Smooth muscle cell (in vitro differentiated cells): ENCODE data around the gene SMIM14. TPM values are rescaled to one million over a fixed set of nuclear protein-coding genes. Genes with fewer than 3 reads are reported as not detected.

Experiments used
- DNase-seq: peaks from one replicate; lab custom pipeline; 2025; ENCODE audit not compliant: unreplicated experiment; lab: John Stamatoyannopoulos, UW
- H2AFZ ChIP-seq: fragments of 200-600 bp; sonication (generic); 2 replicates; pipeline ENCODE4 v1.6.0; 2016; ENCODE audit warnings: antibody characterized with exemption, low read depth, mild to moderate bottlenecking
- H3F3A ChIP-seq: fragments of 200-600 bp; sonication (generic); 2 replicates; pipeline ENCODE4 v1.6.0; 2017; ENCODE audit warnings: antibody characterized with exemption, low read depth
- H3K27ac ChIP-seq: fragments of 200-600 bp; sonication (generic); 2 replicates; pipeline ENCODE4 v1.5.1; 2016; ENCODE audit warnings: low read depth, mild to moderate bottlenecking
- H3K27me3 ChIP-seq: fragments of 200-600 bp; sonication (generic); 2 replicates; pipeline ENCODE4 v1.6.1; 2016; ENCODE audit warnings: low read depth, mild to moderate bottlenecking
- H3K36me3 ChIP-seq: fragments of 200-600 bp; sonication (generic); 2 replicates; pipeline ENCODE4 v1.5.1; 2016; ENCODE audit warnings: low read depth
- H3K4me1 ChIP-seq: fragments of 200-600 bp; sonication (generic); 2 replicates; pipeline ENCODE4 v1.5.1; 2016; ENCODE audit warnings: low read depth
- H3K4me2 ChIP-seq: fragments of 200-600 bp; sonication (generic); 2 replicates; pipeline ENCODE4 v1.6.0; 2016; ENCODE audit warnings: mild to moderate bottlenecking
- H3K4me3 ChIP-seq: fragments of 200-600 bp; sonication (generic); 2 replicates; pipeline ENCODE4 v1.5.1; 2016; ENCODE audit warnings: mild to moderate bottlenecking
- H3K79me2 ChIP-seq: fragments of 200-600 bp; sonication (generic); 2 replicates; pipeline ENCODE4 v1.6.0; 2016; ENCODE audit warnings: low read depth, mild to moderate bottlenecking
- H3K9ac ChIP-seq: fragments of 200-600 bp; sonication (generic); 2 replicates; pipeline ENCODE4 v1.6.0; 2016; ENCODE audit warnings: low read depth
- H3K9me3 ChIP-seq: fragments of 200-600 bp; sonication (generic); replicated peaks from 2 replicates; pipeline ENCODE4 v1.5.1; 2016; ENCODE audit warnings: low read depth
- H4K20me1 ChIP-seq: fragments of 200-600 bp; sonication (generic); 2 replicates; pipeline ENCODE4 v1.6.0; 2016; ENCODE audit warnings: low read depth
- WGBS: methylation state at CpG from one replicate; pipeline ENCODE4 v1.1.7; 2016; ENCODE audit warnings: low lambda C conversion rate; 5-methylcytosine and 5-hydroxymethylcytosine counted together
- polyA plus RNA-seq: library from polyadenylated mRNA; unstranded; fragments of >200 nt; fragmentation: Nextera tagmentation; extraction: Ambion mirVana; gene quantifications from 2 replicates; pipeline ENCODE4 v1.2.1, GENCODE V29; 2016
- total RNA-seq: library from RNA; depleted of rRNA; stranded (reverse); fragments of >200 nt; gene quantifications from 2 replicates; pipeline ENCODE4 v1.2.3, GENCODE V29; 2014
- TF ChIP-seq, protein P1 (sequence below): fragments of 200-600 bp; sonication (generic); IDR thresholded peaks from 2 replicates; pipeline ENCODE4 v1.5.1; 2017; ENCODE audit warnings: borderline replicate concordance, mild to moderate bottlenecking, antibody characterized with exemption; ENCODE audit not compliant: insufficient read depth, poor library complexity, severe bottlenecking

The SMIM14 gene
- total and polyA plus RNA-seq, 2 experiments from 2014 or later, result 45.0 to 47.4 TPM

- Histone ChIP-seq H3K36me3 (no peaks in the 10 kb centered on the region), H4K20me1 (no peaks in the 10 kb centered on the region), H3K9ac (no peak overlapping the region), H2AFZ (no peak overlapping the region), H3K4me1 (no peaks in the 10 kb centered on the region), H3K27me3 (no peaks in the 10 kb centered on the region), H3K79me2 (no peaks in the 10 kb centered on the region), H3K4me2 (no peak overlapping the region), H3K27ac (no peak overlapping the region), H3K4me3 (no peak overlapping the region), H3K9me3 (no peaks in the 10 kb centered on the region), H3F3A (no peaks in the 10 kb centered on the region)
- no peak for DNase-seq
- WGBS, result 97% methylated on average over 7 of the region's 7 CpGs
- TF ChIP-seq, protein P1, sequence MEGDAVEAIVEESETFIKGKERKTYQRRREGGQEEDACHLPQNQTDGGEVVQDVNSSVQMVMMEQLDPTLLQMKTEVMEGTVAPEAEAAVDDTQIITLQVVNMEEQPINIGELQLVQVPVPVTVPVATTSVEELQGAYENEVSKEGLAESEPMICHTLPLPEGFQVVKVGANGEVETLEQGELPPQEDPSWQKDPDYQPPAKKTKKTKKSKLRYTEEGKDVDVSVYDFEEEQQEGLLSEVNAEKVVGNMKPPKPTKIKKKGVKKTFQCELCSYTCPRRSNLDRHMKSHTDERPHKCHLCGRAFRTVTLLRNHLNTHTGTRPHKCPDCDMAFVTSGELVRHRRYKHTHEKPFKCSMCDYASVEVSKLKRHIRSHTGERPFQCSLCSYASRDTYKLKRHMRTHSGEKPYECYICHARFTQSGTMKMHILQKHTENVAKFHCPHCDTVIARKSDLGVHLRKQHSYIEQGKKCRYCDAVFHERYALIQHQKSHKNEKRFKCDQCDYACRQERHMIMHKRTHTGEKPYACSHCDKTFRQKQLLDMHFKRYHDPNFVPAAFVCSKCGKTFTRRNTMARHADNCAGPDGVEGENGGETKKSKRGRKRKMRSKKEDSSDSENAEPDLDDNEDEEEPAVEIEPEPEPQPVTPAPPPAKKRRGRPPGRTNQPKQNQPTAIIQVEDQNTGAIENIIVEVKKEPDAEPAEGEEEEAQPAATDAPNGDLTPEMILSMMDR, result no peak
Observed at GRCh38 chr4:39662683-39663082, 24.0 kb upstream of the SMIM14 start.

DNA sequence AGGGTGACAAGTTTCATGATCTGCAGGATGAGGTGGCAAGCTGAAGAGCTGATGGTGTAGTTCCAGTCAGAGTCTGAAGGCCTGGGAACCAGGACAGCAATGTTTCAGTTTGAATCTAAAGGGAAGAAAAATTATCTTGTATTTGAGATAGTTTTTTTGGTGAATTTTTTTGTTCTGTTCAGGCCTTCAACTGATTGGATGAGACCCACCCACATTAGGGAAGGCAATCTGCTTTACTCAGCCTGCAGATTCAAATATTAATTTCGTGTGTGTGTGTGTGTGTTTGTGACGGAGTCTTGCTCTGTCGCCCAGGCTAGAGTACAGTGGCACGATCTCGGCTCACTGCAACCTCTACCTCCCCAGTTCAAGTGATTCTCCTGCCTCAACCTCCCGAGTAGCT is 22.1 kb upstream of the SMIM14 start:
- H3K4me2 ChIP-seq, result no peak overlapping the region
- H3F3A ChIP-seq, result no peaks in the 10 kb centered on the region
- H3K9me3 ChIP-seq, result no peaks in the 10 kb centered on the region
- no peak for DNase-seq
- H3K4me3 ChIP-seq, result no peak overlapping the region
- H4K20me1 ChIP-seq, result no peaks in the 10 kb centered on the region
- H3K36me3 ChIP-seq, result no peaks in the 10 kb centered on the region
- no peaks in the 10 kb centered on the region for H3K79me2 ChIP-seq
- WGBS, result 97% methylated on average over 6 of the region's 6 CpGs
- TF ChIP-seq, protein P1, result no peak
- no peak overlapping the region for H2AFZ ChIP-seq
- no peak overlapping the region for H3K9ac ChIP-seq
- no peaks in the 10 kb centered on the region for H3K27me3 ChIP-seq
- H3K27ac ChIP-seq, result no peak overlapping the region
- no peaks in the 10 kb centered on the region for H3K4me1 ChIP-seq

- Histone ChIP-seq H3K9me3 (no peaks in the 10 kb centered on the region), H4K20me1 (no peaks in the 10 kb centered on the region), H3K36me3 (no peaks in the 10 kb centered on the region), H3K27ac (no peak overlapping the region), H3K79me2 (no peaks in the 10 kb centered on the region), H3K4me3 (no peak overlapping the region), H3F3A (no peaks in the 10 kb centered on the region), H3K27me3 (no peaks in the 10 kb centered on the region), H3K4me2 (no peak overlapping the region), H3K4me1 (no peaks in the 10 kb centered on the region), H2AFZ (no peak overlapping the region), H3K9ac (no peak overlapping the region)
- 84% methylated on average over 6 of the region's 6 CpGs for WGBS
- no peak for DNase-seq
- TF ChIP-seq, protein P1, result no peak
Observed at GRCh38 chr4:39660045-39660444, 21.4 kb upstream of the SMIM14 start.

DNA sequence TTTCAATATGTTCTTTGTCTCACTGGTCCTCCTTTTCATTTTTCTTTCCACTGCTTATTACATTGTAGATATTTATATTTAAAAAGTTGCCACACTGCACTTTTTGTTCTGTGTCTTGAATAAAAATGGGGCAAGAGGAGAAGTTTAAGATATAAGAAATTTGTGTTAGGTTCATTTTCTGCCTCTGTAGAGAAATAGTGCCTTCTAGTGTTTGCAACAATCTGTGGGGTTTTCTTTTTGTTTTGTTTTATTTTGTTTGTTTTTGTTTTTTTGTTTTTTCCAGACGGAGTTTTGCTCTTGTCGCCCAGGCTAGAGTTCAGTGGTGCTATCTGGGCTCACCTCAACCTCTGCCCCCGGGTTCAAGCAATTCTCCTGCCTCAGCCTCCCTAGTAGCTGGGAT is 20.1 kb upstream of the SMIM14 start:
- Histone ChIP-seq H3K27ac (no peak overlapping the region), H3K36me3 (no peaks in the 10 kb centered on the region), H3F3A (no peaks in the 10 kb centered on the region), H3K27me3 (no peaks in the 10 kb centered on the region), H3K4me2 (no peak overlapping the region), H3K79me2 (no peaks in the 10 kb centered on the region), H2AFZ (no peak overlapping the region), H3K4me3 (no peak overlapping the region), H3K9me3 (no peaks in the 10 kb centered on the region), H3K4me1 (no peaks in the 10 kb centered on the region), H4K20me1 (no peaks in the 10 kb centered on the region), H3K9ac (no peak overlapping the region)
- no peak for DNase-seq
- WGBS, result 90% methylated on average over 3 of the region's 3 CpGs
- TF ChIP-seq, protein P1, result peak; percentile 36
